Measurements from ENCODE around the gene TCF7L2.

The TCF7L2 gene

DNA sequence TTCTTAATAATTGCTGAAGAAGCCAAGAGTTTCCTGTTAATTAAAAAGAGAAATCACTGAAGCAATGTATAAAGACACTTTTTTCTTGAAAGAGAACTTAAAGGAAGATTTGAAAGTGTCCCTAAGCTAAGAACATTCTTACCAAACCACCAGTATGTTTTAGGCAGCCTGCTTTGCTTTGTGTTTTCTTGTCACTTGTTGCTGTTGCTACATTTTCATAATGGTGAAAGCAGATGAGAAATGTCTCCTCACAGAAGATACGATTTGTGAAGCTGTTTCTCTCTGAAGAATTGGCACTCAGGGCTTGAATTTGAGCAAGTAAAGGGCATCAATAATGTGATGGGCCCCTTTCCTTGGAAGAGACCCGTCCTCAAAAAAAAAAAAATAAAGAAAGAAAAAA is 30.9 kb downstream of the TCF7L2 start:
- Mint-ChIP-seq H3K4me1 (peaks cover 42% of the 10 kb centered on the region), H3K27me3 (ENCODE audit: low read depth) (no peaks in the 10 kb centered on the region), H3K27ac (no peak overlapping the region), H3K4me3 (no peak overlapping the region), H3K9me3 (no peaks in the 10 kb centered on the region), H3K36me3 (ENCODE audit: low read depth) (peaks cover 25% of the 10 kb centered on the region)
- TF ChIP-seq, protein P1, sequence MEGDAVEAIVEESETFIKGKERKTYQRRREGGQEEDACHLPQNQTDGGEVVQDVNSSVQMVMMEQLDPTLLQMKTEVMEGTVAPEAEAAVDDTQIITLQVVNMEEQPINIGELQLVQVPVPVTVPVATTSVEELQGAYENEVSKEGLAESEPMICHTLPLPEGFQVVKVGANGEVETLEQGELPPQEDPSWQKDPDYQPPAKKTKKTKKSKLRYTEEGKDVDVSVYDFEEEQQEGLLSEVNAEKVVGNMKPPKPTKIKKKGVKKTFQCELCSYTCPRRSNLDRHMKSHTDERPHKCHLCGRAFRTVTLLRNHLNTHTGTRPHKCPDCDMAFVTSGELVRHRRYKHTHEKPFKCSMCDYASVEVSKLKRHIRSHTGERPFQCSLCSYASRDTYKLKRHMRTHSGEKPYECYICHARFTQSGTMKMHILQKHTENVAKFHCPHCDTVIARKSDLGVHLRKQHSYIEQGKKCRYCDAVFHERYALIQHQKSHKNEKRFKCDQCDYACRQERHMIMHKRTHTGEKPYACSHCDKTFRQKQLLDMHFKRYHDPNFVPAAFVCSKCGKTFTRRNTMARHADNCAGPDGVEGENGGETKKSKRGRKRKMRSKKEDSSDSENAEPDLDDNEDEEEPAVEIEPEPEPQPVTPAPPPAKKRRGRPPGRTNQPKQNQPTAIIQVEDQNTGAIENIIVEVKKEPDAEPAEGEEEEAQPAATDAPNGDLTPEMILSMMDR (IDR thresholded peaks at IDR 0.05; ENCODE audit: unreplicated experiment in 3 of 3): no peak

DNA sequence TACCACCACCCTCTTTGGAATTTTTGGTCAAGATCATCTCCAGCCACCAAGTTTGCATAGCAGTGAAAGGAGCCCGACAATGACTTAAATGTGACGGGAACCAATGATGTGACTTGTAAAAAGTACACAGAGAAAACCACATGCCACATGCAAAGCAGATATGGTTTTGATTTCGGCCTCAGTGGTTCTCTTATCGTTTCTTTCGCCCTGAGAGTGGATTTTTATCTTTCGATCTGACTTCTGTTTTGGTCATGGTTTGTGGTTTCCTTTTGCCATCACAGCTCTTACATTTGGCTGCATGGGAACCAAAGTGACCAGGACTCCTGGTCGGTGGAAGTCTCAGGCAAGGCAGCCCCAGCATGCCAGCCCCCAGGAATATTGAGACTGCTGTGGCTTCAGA is 31.5 kb downstream of the TCF7L2 start:
- Mint-ChIP-seq H3K4me3 (no peak overlapping the region), H3K9me3 (no peaks in the 10 kb centered on the region), H3K27me3 (ENCODE audit: low read depth) (no peaks in the 10 kb centered on the region)

DNA sequence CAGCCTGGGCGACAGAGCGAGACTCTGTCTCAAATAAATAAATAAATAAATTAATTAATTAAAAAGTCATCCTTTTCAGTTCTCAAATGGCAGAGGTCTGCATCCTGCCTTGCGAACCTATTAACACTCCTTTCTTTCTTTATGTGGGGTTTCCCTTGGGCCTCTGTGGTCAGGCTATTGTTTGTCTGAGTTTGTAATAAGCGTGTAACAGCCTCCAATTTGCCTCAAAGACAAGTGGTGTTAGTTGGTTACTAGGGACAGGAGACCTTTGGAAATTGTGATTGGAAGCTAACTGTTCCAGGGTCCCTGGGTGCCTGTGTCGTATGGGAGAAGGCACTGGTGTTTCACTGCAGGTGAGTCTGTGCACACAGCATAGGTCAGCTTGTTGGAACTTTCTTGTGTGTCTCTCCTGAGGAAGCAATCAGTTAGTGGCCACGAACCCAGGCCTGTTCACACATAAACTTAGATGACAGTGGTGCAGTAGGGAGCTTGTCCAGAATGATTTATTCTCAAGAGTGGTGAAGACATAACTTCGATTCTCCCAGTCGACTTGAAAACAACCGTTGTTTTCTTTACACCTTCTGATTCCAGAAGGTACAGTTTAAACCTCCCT is 33.5 kb downstream of the TCF7L2 start:
- Mint-ChIP-seq H3K4me1 (peaks cover 54% of the 10 kb centered on the region), H3K27ac (peak overlapping the region; percentile 53 to 72 (median 61)), H3K9me3 (no peaks in the 10 kb centered on the region), H3K36me3 (ENCODE audit: low read depth) (peaks cover 28% of the 10 kb centered on the region), H3K27me3 (ENCODE audit: low read depth) (no peaks in the 10 kb centered on the region), H3K4me3 (no peak overlapping the region)
- TF ChIP-seq, protein P1 (IDR thresholded peaks at IDR 0.05; ENCODE audit: unreplicated experiment in 3 of 3): no peak

More for the DNA sequence above, 31.5 kb downstream of the TCF7L2 start:
- peaks cover 49% of the 10 kb centered on the region for H3K4me1 Mint-ChIP-seq
- TF ChIP-seq, protein P1 (IDR thresholded peaks at IDR 0.05; ENCODE audit: unreplicated experiment in 3 of 3): no peak
- no peak overlapping the region for H3K27ac Mint-ChIP-seq
- peaks cover 22% of the 10 kb centered on the region for H3K36me3 Mint-ChIP-seq (ENCODE audit: low read depth)

DNA sequence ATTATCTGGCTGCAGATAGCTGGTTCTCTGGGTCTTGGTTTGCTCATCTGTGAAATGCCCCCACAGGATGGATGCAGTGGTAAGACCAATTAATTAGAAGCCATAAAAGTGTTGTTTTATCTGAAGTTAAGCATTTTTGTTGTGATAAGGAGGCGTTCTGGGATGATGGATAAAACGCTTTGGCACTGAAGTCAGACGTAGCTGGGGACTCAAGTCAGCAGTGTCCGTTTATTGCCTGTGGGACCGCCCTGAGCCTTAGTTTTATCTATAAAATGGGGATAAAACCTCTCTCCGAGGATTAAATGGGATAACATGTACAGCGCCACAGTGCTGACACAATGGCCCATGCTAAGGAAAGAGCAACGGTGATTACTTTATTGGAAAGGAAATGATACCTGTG is 34.7 kb downstream of the TCF7L2 start:
- no peaks in the 10 kb centered on the region for H3K9me3 Mint-ChIP-seq
- H3K27ac Mint-ChIP-seq: peak overlapping the region; percentile 16 to 79 (median 49)
- no peaks in the 10 kb centered on the region for H3K27me3 Mint-ChIP-seq (ENCODE audit: low read depth)
- peaks cover 64% of the 10 kb centered on the region for H3K4me1 Mint-ChIP-seq
- no peak overlapping the region for H3K4me3 Mint-ChIP-seq
- peaks cover 26% of the 10 kb centered on the region for H3K36me3 Mint-ChIP-seq (ENCODE audit: low read depth)
- TF ChIP-seq, protein P1 (IDR thresholded peaks at IDR 0.05; ENCODE audit: unreplicated experiment in 3 of 3): no peak

DNA sequence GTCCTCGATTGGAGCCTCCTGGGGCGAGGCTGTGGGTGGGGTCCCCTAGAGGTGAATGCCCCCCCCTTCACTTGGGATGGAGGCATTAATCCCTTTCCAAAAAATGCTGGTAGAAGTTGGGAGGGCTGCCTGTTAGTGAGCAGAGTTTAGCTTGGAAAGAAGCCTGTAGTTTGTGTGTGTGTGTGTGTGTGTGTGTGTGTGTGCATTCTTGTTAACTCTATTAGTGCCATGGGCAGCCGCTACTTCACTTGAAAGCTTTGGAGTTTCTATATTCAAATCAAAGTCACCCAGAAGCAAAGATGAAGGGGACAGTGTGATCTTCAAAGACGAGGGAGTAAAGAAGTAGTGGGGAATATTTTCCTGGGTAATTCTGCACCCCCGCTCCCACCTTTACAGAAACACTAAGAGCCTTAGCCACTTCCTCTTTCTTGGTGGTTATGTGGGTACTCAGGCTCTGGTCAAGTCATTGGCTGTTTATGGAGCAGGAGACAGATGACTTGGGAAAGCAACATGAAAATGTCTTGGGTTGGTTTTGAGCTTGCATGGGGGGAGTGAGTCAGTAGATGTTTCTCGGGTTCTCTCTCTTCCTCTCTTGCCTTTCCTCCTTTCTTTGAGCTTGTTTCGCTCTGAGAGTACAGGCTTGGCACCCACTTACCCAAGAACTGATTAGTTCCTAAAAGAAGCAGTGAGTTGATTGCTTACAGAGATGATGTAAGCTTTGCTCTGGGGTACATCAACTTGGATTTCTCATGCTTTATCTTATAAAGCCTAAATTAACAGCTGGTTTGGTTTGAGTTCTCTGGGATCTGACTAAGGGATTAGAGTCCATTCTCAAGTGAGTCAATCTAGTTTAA is 35.9 kb downstream of the TCF7L2 start:
- TF ChIP-seq, protein P1 (IDR thresholded peaks at IDR 0.05; ENCODE audit: unreplicated experiment in 3 of 3): no peak
- Mint-ChIP-seq H3K4me3 (no peak overlapping the region), H3K4me1 (peaks cover 63% of the 10 kb centered on the region), H3K27me3 (ENCODE audit: low read depth) (no peaks in the 10 kb centered on the region), H3K36me3 (ENCODE audit: low read depth) (peaks cover 23% of the 10 kb centered on the region), H3K9me3 (no peaks in the 10 kb centered on the region), H3K27ac (peak overlapping the region; percentile 16 to 79 (median 49))

Measured in nephron (organoid).